Upper lobe of left lung (tissue), 6 donors: Measurements from ENCODE around the gene TOMM40L. TPM values are rescaled to one million over a fixed set of nuclear protein-coding genes. Genes with fewer than 3 reads are reported as not detected.

ENCODE experiments used
- ATAC-seq, 2 donors: fragments of 200-7000 bp; cut with Tn5 transposase; one replicate each; pipeline ENCODE4 v1.9.1; 2022; ENCODE audit warnings: mild to moderate bottlenecking in 2 of 2, moderate library complexity in 2 of 2; ENCODE audit not compliant: low FRiP score in 2 of 2
- DNase-seq, 2 donors: peaks; one replicate each; pipeline ENCODE4 v3.0.0-alpha.2; 2019 to 2020
- H3K27ac ChIP-seq, 4 donors: fragments of 200-600 bp; sonication (generic); one replicate each; pipeline ENCODE4 v1.5.1; 2016 to 2019
- H3K27me3 ChIP-seq, 4 donors: fragments of 200-600 bp; sonication (generic); one replicate each; pipeline ENCODE4 v1.5.1; 2017 to 2019
- H3K36me3 ChIP-seq, 4 donors: fragments of 200-600 bp; sonication (generic); one replicate each; pipeline ENCODE4 v1.5.1; 2016 to 2019
- H3K4me1 ChIP-seq, 4 donors: fragments of 200-600 bp; sonication (generic); one replicate each; pipeline ENCODE4 v1.5.1; 2018 to 2019
- H3K4me3 ChIP-seq, 4 donors: fragments of 200-600 bp; sonication (generic); one replicate each; pipeline ENCODE4 v1.5.1; 2017 to 2019; ENCODE audit warnings: mild to moderate bottlenecking in 2 of 4, moderate library complexity in 1 of 4
- H3K9me3 ChIP-seq, 4 donors: fragments of 200-600 bp; sonication (generic); one replicate each; pipeline ENCODE4 v1.5.1; 2018 to 2019
- CTCF ChIP-seq, 6 experiments: fragments of 450-650 bp in 4 of 6; fragments of 200-600 bp in 2 of 6; sonication (generic) in 2 of 6; IDR thresholded peaks; one replicate each; pipeline ENCODE4 v1.5.1; 2016 to 2019; ENCODE audit warnings: antibody characterized with exemption in 6 of 6
- EP300 ChIP-seq, 4 donors: sonication (generic); formaldehyde crosslinking; IDR thresholded peaks; one replicate each; pipeline ENCODE4 v1.5.1; 2017; ENCODE audit warnings: antibody characterized with exemption in 4 of 4, control low read depth in 2 of 4
- POLR2A ChIP-seq, 4 donors: fragments of 450-650 bp; IDR thresholded peaks; one replicate each; pipeline ENCODE4 v1.5.1; 2016 to 2017; ENCODE audit warnings: antibody characterized with exemption in 4 of 4, mild to moderate bottlenecking in 2 of 4
- POLR2AphosphoS5 ChIP-seq, 2 donors: sonication (generic); formaldehyde crosslinking; IDR thresholded peaks; one replicate each; pipeline ENCODE4 v1.5.1; 2017; ENCODE audit warnings: antibody characterized with exemption in 2 of 2
- WGBS, 2 donors: methylation state at CpG; one replicate each; pipeline ENCODE4 v1.1.5; 2017 to 2018; 5-methylcytosine and 5-hydroxymethylcytosine counted together
- total RNA-seq, 6 donors: library from RNA; depleted of rRNA in 4 of 6; stranded (reverse); fragments of >200 nt in 4 of 6; gene quantifications; one replicate each; pipeline versions ENCODE4 v1.1.0 to v1.2.1, GENCODE V29; 2016 to 2021
- donor health status: DM: no; HTN: no; CAD: no; lungs with moderate emphysema.
- donor health status: DM: no; HTN: yes; CAD: no; lungs with severe emphysema.

TOMM40L gene
- total RNA-seq, 6 donors from 2014 or later, result 3.1 to 14.4 (median 9.9) TPM

GRCh38 chr1:161215076-161215475, 10.8 kb upstream of the TOMM40L start, which contains the start of gene FCER1G:
FCER1G (plus strand) TSS chr1:161215295; CDS start chr1:161215322, 27 bp downstream.
- Histone ChIP-seq H3K4me3 (peak within 1 kb of the TSS in 3 of 4 donors; percentile 34 to 50 (median 41)), H3K36me3 (peaks cover 36 to 53% (median 46%) of the 10 kb centered on the region in 4 donors), H3K4me1 (peaks cover 5 to 14% (median 7%) of the 10 kb centered on the region in 4 donors), H3K27me3 (no peaks in the 10 kb centered on the region), H3K27ac (peak within 1 kb of the TSS; percentile 88 to 95 (median 92)), H3K9me3 (no peaks in the 10 kb centered on the region)
- TF ChIP-seq POLR2AphosphoS5 (IDR thresholded peaks at IDR 0.05) (peak; percentile 61 to 70), CTCF (IDR thresholded peaks at IDR 0.05) (no peak), POLR2A (IDR thresholded peaks at IDR 0.05) (peak in 2 of 4 donors; percentile 61 to 92)
- DNase-seq (peak in 1 of 2 donors; percentile 77), ATAC-seq (peak; percentile 60 to 77)
- 65 to 67% methylated on average over 10 of the region's 10 CpGs for WGBS, 2 donors

GRCh38 chr1:161216945-161217712, 8.7 kb upstream of the TOMM40L start:
- 18 to 37% methylated on average over 7 of the region's 7 CpGs for WGBS, 2 donors
- TF ChIP-seq POLR2AphosphoS5 (IDR thresholded peaks at IDR 0.05), result peak; percentile 67 to 93
- TF ChIP-seq POLR2A (IDR thresholded peaks at IDR 0.05), result peak in 3 of 4 donors; percentile 17 to 89 (median 31)
- peak in 1 of 4 donors; percentile 88 for TF ChIP-seq EP300 (IDR thresholded peaks at IDR 0.05)
- no peak for TF ChIP-seq CTCF (IDR thresholded peaks at IDR 0.05)
- ATAC-seq (peak; percentile 75 to 77), DNase-seq (peak in 1 of 2 donors; percentile 68)
- Histone ChIP-seq H3K27me3 (no peaks in the 10 kb centered on the region), H3K27ac (peak overlapping the region; percentile 88 to 95 (median 92)), H3K9me3 (no peaks in the 10 kb centered on the region), H3K36me3 (peaks cover 18 to 32% (median 26%) of the 10 kb centered on the region in 4 donors), H3K4me1 (peaks cover 5 to 13% (median 6%) of the 10 kb centered on the region in 4 donors), H3K4me3 (peak overlapping the region in 3 of 4 donors; percentile 34 to 50 (median 41))

- ATAC-seq, result no peak
- Histone ChIP-seq H3K27me3 (no peaks in the 10 kb centered on the region), H3K4me3 (peak overlapping the region in 3 of 4 donors; percentile 14 to 50 (median 25)), H3K27ac (peak overlapping the region; percentile 88 to 95 (median 92)), H3K9me3 (no peaks in the 10 kb centered on the region), H3K4me1 (peaks cover 5 to 13% (median 6%) of the 10 kb centered on the region in 4 donors), H3K36me3 (peaks cover 11 to 25% (median 19%) of the 10 kb centered on the region in 4 donors)
- 53 to 62% methylated on average over 6 of the region's 6 CpGs for WGBS, 2 donors
- no peak for DNase-seq
- peak in 1 of 4 donors; percentile 16 for TF ChIP-seq POLR2A (IDR thresholded peaks at IDR 0.05)
- no peak for TF ChIP-seq EP300 (IDR thresholded peaks at IDR 0.05)
Measured at GRCh38 chr1:161217831-161218230, 8.0 kb upstream of the TOMM40L start.

- TF ChIP-seq EP300 (IDR thresholded peaks at IDR 0.05), result no peak
- no peak for TF ChIP-seq CTCF (IDR thresholded peaks at IDR 0.05)
- TF ChIP-seq POLR2AphosphoS5 (IDR thresholded peaks at IDR 0.05), result no peak
- 73 to 74% methylated on average over 8 of the region's 8 CpGs for WGBS, 2 donors
- DNase-seq (no peak), ATAC-seq (no peak)
- Histone ChIP-seq H3K4me1 (peaks cover 5 to 13% (median 6%) of the 10 kb centered on the region in 4 donors), H3K36me3 (peaks cover 5 to 19% (median 12%) of the 10 kb centered on the region in 4 donors), H3K4me3 (peak overlapping the region in 2 of 4 donors; percentile 14 to 50), H3K27ac (peak overlapping the region in 3 of 4 donors; percentile 88 to 95 (median 93)), H3K27me3 (no peaks in the 10 kb centered on the region), H3K9me3 (no peaks in the 10 kb centered on the region)
Measured at GRCh38 chr1:161218301-161219077, 7.4 kb upstream of the TOMM40L start.
